Mammary epithelial cell (primary cell): ENCODE data around the gene RAD51B.

Experiments
- CTCF ChIP-seq, 2 donors: IDR thresholded peaks in 1 of 2; conservative IDR thresholded peaks in 1 of 2; 2 replicates each; pipeline ENCODE4 v1.5.1; 2011 to 2012; ENCODE audit warnings: inconsistent platforms in 2 of 2, low read length in 2 of 2, mild to moderate bottlenecking in 2 of 2, control low read depth in 1 of 2, low read depth in 1 of 2; ENCODE audit not compliant: insufficient read depth in 1 of 2; ENCODE audit errors: extremely low read depth in 1 of 2
- EZH2 ChIP-seq: IDR thresholded peaks from 2 replicates; pipeline ENCODE4 v1.6.1; 2012; ENCODE audit warnings: low read length, inconsistent platforms, borderline replicate concordance

DNA sequence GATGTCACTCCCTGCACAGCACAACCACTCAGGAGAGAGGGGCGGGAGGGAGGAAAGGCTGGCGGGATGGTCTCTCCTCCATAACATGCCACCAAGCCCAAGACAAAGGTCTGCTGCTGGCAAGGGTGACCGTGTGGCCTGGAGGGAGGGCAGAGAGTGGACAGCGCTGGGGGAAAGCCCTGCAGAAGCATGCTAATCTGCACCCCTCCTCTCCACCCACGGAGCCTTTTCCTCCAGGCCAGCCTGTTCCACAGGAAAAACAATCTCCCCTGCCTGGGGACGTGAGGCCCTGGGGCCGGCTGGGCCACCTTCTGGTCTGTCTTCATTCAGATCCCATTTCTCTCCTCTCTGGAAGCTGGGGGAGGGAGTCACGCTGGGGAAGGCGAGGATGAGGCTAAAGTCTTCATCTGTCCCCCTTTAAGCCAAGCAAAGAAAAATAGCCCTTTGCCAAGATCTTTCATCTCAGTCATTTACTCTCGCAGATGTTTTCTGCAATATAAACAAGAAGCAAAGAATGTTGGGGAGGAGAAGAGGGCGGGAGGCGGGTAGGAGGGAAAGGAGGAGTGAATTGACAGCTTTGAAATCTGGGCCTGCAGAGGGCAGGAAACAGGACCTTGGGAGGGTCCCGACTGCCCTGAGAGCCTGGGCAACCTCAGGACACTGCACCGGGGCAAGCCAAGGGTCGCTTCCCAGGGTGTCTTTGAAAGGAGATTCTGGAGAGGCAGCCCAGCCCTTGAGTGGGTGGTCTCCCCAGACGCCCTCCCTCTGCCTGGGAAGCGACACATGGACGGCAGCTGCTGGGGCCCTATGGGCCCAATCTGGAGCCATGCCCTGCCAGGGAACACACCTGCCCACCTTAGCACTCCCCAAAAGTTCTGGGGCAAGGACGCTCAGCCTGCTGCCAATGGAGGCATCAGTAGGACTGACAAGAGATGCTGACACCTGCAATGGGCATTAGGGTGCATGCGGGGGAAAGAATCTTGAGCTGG, 839.7 kb downstream of the RAD51B start:
- TF ChIP-seq CTCF (conservative IDR thresholded peaks at IDR 0.05 in 1 of 2, IDR thresholded peaks at IDR 0.05 in 1 of 2; ENCODE audit: extremely low read depth in 1 of 2, insufficient read depth in 1 of 2, low read depth in 1 of 2, low read length in 2 of 2), result no peak
- no peak for TF ChIP-seq EZH2
